Activated B cell treated with CpG ODN at 0.5 μM for 24 hours (primary cell): ENCODE results near the gene RNF144A. TPM values are rescaled to one million over a fixed set of nuclear protein-coding genes. Genes with fewer than 3 reads are reported as not detected.

Source experiments
- ATAC-seq: fragments of 200-7000 bp; cut with Tn5 transposase; one replicate; pipeline ENCODE4 v1.10.0; 2021; ENCODE audit warnings: low read depth, mild to moderate bottlenecking, moderate library complexity
- CTCF ChIA-PET: fragments of 350-600 bp; sonication (Branson Sonifier 250); formaldehyde crosslinking; loops from one replicate; lab custom pipeline; 2021; ENCODE audit warnings: antibody characterized with exemption; lab: Charles Lee
- POLR2A ChIA-PET: fragments of 350-600 bp; sonication (Branson Sonifier 250); formaldehyde crosslinking; loops from one replicate; lab custom pipeline; 2021; ENCODE audit warnings: antibody characterized with exemption; lab: Charles Lee
- DNase-seq: peaks from one replicate; pipeline ENCODE4 v3.0.0; 2022
- H3K27ac Mint-ChIP-seq: one replicate; pipeline ENCODE4 v1.8.0; 2020; ENCODE audit warnings: mixed read lengths
- H3K27me3 Mint-ChIP-seq: one replicate; pipeline ENCODE4 v1.8.0; 2021; ENCODE audit warnings: mixed read lengths
- H3K36me3 Mint-ChIP-seq: one replicate; pipeline ENCODE4 v1.8.0; 2021; ENCODE audit warnings: low read depth, mixed read lengths
- H3K4me1 Mint-ChIP-seq: one replicate; pipeline ENCODE4 v1.8.0; 2021; ENCODE audit warnings: mixed read lengths
- H3K4me3 Mint-ChIP-seq: one replicate; pipeline ENCODE4 v1.8.0; 2020; ENCODE audit warnings: mild to moderate bottlenecking, mixed read lengths
- H3K9me3 Mint-ChIP-seq: one replicate; pipeline ENCODE4 v1.8.0; 2020; ENCODE audit warnings: mixed read lengths
- intact Hi-C: fragments of 100-400 bp; cut with micrococcal nuclease; formaldehyde crosslinking; loops from one replicate; pipeline ENCODE4 v1.15.1; 2024
- total RNA-seq: library from RNA; stranded (reverse); gene quantifications from 2 replicates; pipeline ENCODE4 v1.2.3, GENCODE V29; 2022
- TF ChIP-seq, protein P1 (sequence below): fragments of 200-600 bp; IDR thresholded peaks from one replicate; pipeline ENCODE4 v1.8.0; 2022; ENCODE audit warnings: antibody characterized with exemption, mild to moderate bottlenecking

Gene RNF144A
- total RNA-seq, 1 donor from 2014 or later: 0.89 TPM

DNA sequence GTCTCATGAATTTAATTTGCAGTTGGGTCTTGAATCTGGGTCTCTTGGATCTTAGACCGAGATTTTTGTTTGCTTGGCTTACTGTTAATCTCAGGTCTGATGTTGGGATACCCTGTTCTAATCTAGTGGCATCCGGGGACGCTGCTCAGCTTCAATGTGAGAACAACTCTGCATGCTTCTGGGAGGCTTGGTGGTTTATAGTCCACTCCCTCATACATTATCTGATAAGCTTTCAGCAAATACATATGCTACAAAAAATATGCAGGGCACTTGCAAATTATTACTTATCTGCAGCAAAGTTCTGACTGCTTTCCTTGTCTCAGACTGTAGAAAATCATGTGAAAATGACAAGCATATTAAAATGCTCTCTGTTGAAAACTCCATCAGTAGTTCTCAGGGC is 39.4 kb downstream of the RNF144A start:
- TF ChIP-seq, protein P1, sequence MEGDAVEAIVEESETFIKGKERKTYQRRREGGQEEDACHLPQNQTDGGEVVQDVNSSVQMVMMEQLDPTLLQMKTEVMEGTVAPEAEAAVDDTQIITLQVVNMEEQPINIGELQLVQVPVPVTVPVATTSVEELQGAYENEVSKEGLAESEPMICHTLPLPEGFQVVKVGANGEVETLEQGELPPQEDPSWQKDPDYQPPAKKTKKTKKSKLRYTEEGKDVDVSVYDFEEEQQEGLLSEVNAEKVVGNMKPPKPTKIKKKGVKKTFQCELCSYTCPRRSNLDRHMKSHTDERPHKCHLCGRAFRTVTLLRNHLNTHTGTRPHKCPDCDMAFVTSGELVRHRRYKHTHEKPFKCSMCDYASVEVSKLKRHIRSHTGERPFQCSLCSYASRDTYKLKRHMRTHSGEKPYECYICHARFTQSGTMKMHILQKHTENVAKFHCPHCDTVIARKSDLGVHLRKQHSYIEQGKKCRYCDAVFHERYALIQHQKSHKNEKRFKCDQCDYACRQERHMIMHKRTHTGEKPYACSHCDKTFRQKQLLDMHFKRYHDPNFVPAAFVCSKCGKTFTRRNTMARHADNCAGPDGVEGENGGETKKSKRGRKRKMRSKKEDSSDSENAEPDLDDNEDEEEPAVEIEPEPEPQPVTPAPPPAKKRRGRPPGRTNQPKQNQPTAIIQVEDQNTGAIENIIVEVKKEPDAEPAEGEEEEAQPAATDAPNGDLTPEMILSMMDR: no peak
- Mint-ChIP-seq H3K4me1 (no peaks in the 10 kb centered on the region), H3K9me3 (no peaks in the 10 kb centered on the region), H3K27ac (no peak overlapping the region), H3K4me3 (no peak overlapping the region), H3K36me3 (no peaks in the 10 kb centered on the region), H3K27me3 (peaks cover 1% of the 10 kb centered on the region)
- no peak for ATAC-seq
- intact Hi-C loops: no loop called here
- no peak for DNase-seq
- POLR2A ChIA-PET: no interaction called here
- CTCF ChIA-PET: no interaction called here

DNA sequence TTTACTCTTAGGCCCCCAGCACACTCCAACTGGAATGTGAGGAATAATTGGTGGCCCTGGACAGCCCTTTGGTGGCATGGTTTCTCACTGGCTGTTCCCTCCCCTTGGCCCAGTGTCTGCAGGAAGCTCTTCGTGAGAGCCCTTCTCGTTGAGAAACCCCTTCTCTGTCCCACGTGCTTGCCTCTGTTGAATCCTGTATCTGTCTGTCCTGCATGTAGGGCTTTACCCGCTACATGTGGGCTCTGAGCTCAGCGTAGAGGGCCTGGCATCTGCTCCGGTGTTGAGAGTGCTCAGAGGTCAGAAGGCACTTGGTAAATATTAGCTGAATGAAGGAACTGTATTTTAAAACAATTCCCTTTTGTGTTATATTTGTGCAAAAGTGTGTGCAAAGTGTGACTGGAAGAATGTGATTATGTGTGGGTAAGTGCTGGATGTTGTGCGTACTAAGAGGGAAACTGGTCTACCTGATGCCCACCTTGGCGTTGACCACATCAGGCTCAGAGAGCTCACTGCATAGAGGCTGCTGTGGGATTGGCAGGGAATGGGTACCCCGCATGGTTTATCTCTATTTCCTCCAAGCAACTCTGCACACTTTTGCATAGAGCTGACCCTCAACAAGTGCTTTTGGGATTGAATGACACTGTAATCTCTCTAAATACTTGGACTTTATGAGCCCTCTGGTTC is 40.0 kb downstream of the RNF144A start:
- DNase-seq (no peak), ATAC-seq (no peak)
- ChIA-PET POLR2A (no interaction called here), CTCF (no interaction called here)
- Mint-ChIP-seq H3K36me3 (no peaks in the 10 kb centered on the region), H3K4me1 (no peaks in the 10 kb centered on the region), H3K4me3 (no peak overlapping the region), H3K27me3 (peaks cover 1% of the 10 kb centered on the region), H3K27ac (no peak overlapping the region), H3K9me3 (no peaks in the 10 kb centered on the region)
- intact Hi-C loops: no loop called here
- TF ChIP-seq, protein P1: no peak

DNA sequence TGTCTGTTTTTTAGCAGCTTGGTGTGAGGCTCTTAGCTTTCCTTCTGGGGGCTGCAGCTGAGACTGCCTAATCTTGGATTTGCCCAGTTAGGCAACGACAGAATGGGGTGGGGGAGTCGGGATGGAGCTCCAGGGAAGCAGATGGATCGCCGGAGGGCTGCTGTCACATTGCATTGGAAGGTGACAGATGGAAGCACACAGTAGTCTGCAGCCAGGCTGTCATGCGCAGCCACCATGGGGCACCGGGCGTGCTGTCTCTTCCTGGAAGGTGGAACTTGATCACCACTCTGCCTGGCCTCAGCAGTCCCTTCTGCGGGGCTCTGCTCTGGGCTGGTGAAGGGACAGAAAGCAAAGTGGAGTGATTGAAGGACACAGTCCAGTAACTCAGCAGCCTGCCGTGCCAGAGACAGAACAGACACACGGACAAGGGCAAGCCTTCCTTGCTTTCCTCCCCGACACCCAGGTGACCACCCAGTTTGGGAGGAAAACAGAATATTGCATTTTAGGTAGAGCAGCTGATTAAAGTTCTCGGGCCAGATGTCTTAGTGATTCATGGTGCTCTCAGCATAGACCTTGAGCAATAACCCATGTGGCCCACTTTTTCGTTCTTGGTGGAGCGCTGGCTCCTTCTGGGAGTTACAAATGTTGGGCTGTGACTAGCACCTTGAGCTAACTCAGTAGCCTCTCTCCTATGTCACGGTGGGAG is 40.9 kb downstream of the RNF144A start:
- Mint-ChIP-seq H3K36me3 (no peaks in the 10 kb centered on the region), H3K27ac (no peak overlapping the region), H3K4me1 (no peaks in the 10 kb centered on the region), H3K9me3 (no peaks in the 10 kb centered on the region), H3K4me3 (no peak overlapping the region), H3K27me3 (peaks cover 1% of the 10 kb centered on the region)
- CTCF ChIA-PET: no interaction called here
- POLR2A ChIA-PET: no interaction called here
- DNase-seq: no peak
- intact Hi-C loops: no loop called here
- ATAC-seq: no peak
- TF ChIP-seq, protein P1: no peak

- H3K36me3 Mint-ChIP-seq: no peaks in the 10 kb centered on the region
- ChIA-PET POLR2A (no interaction called here), CTCF (no interaction called here)
- no peak for DNase-seq
- no peaks in the 10 kb centered on the region for H3K9me3 Mint-ChIP-seq
- intact Hi-C loops: no loop called here
- H3K27me3 Mint-ChIP-seq: peaks cover 1% of the 10 kb centered on the region
- TF ChIP-seq, protein P1: no peak
- no peak overlapping the region for H3K4me3 Mint-ChIP-seq
- ATAC-seq: no peak
- no peaks in the 10 kb centered on the region for H3K4me1 Mint-ChIP-seq
- H3K27ac Mint-ChIP-seq: no peak overlapping the region
Observed at GRCh38 chr2:6958616-6959235, 41.5 kb downstream of the RNF144A start.

DNA sequence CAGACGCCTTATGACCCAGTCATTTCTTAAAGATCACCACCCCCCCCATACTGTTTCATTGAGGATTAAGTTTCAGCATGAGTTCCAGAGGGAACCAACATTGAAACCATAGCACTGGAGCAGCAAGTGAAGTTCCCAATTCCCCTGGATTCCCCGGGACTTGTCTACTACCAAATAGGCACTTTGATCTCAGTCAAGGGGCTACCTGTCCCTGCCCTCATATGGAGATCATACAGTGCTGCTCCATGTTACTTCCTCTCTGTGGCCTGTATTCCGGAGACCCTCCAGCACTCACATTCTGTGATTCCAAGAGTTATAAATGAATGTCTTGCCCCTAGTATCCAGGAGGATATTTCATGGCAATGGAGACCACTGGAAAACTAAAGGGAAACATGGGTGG is 42.5 kb downstream of the RNF144A start:
- DNase-seq: no peak
- intact Hi-C loops: no loop called here
- TF ChIP-seq, protein P1: no peak
- no peak for ATAC-seq
- H3K36me3 Mint-ChIP-seq: no peaks in the 10 kb centered on the region
- H3K4me3 Mint-ChIP-seq: no peak overlapping the region
- H3K27ac Mint-ChIP-seq: no peak overlapping the region
- CTCF ChIA-PET: no interaction called here
- POLR2A ChIA-PET: no interaction called here
- H3K27me3 Mint-ChIP-seq: peaks cover 1% of the 10 kb centered on the region
- H3K9me3 Mint-ChIP-seq: no peaks in the 10 kb centered on the region
- no peaks in the 10 kb centered on the region for H3K4me1 Mint-ChIP-seq
